Iris pigment epithelial cell (primary cell): Measurements from ENCODE around the gene C10orf90.

Experiments used
- DNase-seq: peaks from one replicate; pipeline ENCODE4 v3.0.0-alpha.2; 2011; ENCODE audit warnings: low read depth

Gene C10orf90

DNA sequence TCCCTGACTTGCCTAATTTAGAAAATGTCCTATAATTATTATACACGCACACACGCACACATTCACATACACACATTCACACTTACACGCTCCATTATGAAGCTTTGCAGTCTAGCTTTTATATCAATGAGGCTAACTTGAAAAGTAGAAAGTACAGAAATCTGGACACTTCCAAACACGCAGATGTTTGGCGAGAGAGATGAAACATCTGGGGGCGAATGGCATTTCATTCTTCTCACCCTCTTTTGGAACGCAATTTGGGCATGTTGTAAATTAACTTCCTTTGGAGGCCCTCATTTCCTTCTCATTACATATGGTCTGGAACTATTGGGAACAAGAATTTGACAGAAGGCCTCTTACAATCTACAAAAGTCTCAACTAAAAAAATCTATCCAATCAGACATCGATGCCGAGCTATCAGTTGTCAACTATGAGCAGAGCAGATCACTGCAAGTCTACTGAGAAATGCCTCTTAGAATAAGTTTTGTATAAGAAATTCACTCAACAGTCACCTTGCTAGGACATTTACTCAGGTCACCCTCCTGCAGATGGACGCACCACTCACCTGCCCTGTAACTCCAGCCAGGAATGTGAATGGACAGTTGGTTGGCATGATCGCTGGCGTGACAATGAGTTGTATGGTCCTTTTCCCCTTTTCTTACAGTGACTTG is 167.0 kb downstream of the C10orf90 start:
- no peak for DNase-seq

DNA sequence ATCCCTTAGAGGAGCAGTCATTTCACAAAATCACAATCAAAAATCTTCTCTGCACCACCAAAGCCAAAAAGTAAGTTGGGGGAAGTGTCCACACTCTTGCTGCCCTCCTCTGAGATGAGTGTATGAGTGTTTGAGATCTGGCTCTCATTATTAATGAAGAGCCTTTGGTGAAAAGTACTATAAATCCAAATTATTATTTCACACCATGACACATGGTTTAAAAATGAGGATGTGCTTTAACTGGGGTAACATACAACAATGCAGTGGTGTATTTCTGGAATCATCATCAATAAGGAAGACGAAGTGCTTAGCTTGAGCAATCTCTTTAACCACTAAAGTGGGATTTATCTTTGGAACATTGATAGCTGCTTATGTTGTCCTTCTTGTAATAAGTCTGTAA is 168.1 kb downstream of the C10orf90 start:
- peak; percentile 3 for DNase-seq

DNA sequence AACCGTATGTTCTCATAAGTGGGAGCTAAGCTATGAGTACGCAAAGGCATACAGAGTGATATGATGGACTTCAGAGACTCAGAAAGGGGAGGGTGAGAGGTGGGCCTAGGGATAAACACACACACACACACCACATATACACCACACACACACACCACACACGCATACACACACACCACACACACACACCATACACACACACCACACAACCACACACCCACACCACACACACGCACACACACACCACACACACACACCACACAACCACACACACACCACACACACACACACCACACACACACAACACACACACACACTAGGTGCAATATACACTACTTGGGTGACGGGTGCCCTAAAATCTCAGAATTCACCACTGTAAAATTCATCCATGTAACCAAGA is 168.7 kb downstream of the C10orf90 start:
- DNase-seq = no peak

DNA sequence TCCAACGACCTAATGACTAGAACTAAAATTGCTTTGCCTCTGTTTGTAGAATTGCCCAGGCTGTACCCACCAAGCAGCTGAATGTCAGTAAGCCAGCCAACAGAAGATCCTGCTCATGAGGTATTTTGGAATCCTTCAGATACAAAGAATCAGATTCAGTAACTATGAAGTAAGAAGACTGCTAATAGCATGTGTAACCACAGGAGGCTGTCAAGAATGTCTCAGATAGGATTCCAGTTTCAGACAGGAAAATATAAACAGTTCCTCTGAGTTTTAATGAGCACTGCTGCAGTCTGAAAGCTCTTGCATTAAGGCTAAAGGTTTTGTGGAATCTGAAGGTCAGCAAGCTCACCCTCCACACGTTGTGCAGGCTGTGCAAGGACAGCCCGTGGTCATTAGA is 169.6 kb downstream of the C10orf90 start:
- peak; percentile 60 for DNase-seq

DNA sequence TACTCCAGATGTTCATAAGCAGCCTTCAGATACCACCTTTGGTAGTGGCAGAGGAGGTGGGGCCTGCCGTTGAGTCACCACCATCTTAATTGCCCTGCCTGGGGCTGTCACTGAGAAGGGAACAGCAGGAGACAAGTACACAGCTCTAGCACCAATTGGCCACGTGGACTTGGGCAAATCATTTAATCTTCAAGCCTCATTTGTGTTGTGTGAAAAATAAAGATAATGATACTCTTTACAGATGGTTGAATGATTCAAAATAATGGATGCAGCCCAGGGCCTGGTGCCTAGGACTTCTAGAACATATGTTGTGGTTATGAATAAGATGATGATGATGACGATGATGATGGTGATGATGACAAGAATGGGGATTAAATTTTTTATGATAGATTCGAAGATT is 170.3 kb downstream of the C10orf90 start:
- no peak for DNase-seq

DNA sequence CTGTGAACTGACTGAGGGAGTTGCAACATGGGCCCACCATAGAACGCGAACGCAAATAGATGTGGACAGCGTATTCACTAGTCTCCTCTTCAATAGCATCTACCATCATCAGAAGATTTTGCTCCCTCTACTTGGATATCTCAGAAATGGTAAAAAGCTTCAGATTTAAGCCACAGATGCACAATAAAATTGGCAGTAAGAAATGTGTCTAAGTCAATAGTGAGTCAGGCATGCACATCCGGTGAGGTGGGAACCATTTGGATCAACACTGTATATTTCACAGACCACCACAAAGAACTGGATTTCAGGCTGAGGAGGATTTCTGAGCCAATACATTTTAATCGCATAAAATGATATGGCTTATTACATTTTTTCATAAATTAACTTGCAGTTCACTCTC is 170.7 kb downstream of the C10orf90 start:
- DNase-seq = no peak

DNA sequence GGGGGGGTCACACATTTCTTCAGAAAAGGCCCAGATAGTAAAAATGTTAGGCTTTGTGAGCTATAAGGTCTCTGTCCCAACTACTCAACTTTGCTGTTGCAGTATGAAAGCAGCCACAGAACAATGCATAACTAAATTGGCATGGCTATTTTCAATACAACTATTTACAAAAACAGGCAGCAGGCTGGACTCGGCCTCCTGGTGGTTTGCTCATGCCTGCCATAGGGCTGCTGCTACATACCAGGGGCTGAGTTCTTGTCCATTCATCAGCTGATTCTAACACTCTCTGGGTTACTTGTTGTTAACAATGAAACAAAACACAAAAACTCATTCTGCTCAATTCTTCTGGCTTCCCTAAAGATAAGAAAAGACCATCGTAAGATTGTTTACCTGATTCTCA is 172.8 kb downstream of the C10orf90 start:
- DNase-seq = no peak

DNA sequence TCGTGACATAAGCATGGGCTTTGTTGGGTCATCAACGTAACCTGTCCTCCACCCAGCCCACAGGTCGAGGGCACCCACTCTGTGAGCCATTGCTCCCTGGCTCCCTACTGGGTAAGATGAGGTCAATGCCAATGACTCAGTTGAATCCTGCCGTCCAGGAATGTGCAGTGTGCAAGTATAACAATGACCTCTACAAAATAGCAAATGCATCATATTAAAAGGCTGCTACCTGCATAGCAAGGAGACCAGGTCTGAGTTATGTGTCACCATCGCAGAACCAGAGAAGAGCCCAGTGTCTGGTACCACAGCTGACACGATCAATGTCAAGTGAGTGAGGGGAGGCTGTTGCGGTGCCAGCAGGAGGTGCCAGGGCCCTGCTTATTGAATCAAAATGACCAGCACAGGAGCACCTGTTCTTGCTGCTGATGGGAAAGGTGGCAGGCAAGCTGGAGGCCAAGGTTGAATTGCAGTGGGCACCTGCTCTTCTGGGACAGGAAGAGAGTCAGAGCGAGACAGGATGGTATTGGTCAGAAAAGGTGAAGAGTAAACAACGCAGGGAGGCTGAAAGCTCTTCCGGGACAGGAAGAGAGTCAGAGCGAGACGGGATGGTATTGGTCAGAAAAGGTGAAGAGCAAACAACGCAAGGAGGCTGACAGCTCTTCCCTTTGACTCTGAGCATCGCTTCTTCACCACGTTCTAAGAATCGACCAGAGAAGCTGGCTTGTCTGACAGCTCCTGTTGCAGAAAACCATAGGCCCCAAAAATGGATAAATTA is 173.5 kb downstream of the C10orf90 start:
- DNase-seq = peak; percentile 2

DNA sequence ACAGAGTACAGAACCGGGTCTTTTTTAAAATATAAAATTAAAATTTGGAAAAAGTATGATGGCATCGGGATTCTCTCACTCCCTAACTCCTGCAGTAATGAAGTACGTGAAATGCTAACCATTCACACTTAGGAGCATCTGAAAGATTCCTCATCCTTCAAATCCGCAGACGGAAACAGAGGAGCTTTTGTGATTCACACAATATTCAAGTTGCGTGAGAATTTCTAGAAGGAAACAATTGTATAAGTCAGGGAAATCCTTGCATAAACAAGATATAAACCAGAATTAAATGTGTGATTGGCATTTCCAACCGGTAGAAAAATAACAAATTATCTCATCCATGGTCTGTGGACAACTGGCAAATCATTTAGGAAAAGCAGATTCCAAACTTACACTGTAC is 179.0 kb downstream of the C10orf90 start:
- no peak for DNase-seq

DNA sequence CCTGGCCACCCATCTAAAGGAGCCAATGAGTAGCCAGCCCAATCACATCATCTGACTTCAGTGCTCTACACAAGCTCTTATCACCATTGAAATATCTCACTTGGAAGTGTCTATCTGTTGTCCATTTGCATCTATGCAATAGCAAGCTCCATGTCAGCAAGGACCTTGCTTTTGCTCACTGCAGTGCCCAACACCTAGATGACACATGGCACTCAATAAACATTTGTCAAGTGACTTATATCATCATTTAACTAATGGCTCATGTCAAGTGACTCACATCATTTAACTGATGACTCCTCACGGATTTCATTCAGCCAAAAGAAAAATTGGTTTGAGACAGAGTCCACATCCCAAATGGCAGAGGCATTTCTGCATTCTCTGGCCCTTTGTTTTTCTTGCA is 189.3 kb downstream of the C10orf90 start:
- no peak for DNase-seq

DNA sequence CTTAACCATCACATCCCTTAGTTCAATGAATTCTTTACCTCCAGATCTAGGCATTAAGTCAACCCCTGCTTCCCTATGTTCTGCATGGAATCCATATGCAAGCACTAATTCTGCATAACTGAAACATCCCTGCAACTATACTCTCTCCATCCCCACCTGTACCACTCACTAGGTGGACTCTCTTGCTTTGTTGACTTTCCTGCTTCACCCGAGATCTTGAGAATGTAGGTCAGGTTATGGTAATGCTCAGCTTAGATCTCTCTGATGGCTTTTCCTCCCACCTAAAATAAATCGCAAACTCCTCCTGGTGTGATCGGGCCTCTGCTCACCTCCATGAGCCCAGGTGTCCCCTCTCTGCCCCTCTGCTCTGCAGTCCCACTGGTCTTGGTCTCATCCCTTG is 189.8 kb downstream of the C10orf90 start:
- no peak for DNase-seq

DNA sequence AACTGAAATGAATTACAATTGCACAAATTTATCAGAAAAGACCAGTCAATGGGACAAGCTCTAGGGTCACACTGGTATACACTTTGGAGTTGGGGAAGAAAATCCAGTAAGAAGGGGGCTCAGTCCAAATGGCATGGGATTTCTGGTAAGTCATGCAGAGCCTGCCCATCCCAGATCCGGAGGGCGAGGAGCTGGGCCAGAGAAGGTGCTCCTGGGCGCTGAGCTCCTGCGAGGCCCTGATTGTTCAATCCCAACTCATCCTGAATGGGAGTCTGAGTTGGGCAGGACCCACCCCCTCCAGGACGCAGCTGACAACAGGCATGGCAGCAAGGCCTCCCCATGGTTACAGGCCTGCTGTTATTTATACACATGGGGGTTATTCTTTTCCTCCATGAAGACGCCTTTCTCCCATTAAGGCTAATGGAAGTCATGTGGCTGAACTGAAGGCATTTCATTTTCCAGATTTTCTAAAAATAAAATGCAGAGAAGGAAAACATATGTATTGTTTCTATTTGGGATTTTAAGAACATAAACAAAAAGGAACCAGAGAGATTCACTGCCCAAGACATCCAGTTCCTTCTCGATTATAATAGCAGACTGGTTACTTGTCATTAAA is 191.1 kb downstream of the C10orf90 start:
- DNase-seq = no peak

DNA sequence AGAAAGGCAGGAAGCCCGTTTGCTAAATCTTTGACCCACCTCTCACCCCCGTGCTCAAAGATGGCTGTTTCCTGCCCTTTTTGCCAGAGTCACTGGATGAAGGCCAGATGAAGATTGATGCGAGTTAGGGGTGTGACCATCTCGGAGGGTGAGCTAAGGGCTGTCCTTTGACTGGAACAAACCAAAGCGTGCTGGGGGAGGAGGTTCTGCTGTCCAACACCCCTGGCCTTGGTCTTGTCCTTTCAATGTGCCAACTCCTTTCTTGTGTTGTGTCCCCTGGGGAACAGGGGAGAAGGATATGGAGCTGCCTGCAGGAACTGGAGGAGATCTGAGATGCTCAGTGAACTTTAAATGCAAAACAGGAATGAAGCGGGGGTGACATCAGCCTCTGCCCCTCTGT is 191.9 kb downstream of the C10orf90 start:
- DNase-seq = no peak

DNA sequence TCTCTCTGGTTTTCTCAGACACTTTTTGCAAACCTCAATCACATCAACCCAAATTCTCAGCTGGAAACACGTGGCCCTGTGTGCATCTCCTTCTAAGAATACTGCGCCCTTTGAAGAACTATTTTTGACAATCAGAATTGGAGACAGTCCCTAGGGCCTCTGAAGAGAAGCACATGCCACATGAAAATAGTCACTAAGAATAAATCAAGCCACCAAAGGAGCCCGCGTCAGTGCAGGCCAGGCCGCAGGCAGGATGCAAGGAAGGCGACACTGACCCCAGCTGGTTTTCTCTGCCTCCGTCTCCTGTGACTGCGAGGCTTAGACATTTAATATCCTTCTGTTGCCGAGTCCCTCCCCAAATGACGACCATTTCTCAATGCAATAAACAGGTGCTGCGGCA is 194.2 kb downstream of the C10orf90 start:
- DNase-seq = no peak

DNA sequence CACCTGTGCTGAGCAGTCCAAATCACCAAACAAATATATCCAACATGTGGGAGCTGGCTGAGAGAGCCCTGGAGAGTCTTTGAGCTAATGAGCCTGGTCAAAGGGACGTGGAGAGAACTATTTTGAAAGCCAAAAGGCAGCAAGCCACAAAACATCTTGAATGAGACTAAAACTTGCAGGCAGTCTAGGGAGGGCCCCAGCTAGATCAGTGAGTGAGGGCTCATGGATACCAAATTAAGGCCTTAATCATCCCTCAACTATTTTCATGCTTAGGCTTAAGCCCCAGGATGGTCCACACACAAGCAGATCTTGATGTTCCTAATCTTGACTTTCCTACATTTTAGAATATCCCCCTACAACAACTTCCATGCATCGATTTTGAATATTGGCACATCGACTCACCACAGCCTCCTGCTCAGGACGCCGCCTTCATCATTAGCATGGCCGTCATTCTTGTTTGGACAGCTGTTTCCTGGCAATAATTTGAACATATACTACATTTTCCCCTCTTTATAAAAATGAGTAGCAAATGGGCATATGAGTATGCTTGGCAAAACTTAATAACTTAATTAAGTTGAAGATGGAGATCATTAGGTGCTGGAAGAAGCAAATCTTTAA is 195.3 kb downstream of the C10orf90 start:
- no peak for DNase-seq

DNA sequence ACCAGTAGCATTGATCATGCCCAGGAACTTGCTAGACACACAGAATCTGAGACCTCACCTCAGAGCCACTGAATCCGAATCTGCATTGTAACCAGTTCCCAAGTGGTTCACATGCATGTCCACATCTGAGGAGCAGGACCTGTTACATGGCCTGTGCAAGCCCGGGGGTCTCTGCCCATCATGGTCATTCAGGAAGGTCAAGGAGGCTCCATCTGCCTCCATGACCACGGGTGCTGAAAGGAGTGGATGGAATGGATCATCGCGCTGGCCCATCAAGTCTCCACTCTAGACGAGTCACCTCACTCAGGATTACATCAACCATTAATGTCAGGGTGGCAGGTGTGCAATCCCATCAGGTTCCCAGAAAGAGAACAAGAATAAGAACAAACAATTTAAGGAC is 196.5 kb downstream of the C10orf90 start:
- no peak for DNase-seq

DNA sequence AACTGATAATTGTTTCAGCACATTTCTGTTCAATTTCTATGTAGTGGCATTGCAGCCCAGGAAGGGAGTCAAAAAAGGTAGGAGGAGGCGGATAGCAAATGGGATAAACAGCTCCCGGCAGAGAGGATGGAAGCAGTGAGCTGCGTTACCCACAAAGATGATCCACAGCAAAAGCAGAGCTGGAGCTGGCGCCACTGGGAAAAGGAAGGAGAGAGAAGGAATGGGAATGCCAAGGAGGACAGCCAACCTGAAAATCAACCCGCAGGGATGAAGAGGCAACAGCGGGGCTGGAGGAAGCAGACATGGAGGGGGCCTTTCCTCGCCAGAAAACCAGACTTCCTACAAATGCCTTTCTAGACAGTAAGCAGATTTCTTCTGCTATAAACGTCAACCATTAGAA is 199.5 kb downstream of the C10orf90 start:
- DNase-seq = no peak

DNA sequence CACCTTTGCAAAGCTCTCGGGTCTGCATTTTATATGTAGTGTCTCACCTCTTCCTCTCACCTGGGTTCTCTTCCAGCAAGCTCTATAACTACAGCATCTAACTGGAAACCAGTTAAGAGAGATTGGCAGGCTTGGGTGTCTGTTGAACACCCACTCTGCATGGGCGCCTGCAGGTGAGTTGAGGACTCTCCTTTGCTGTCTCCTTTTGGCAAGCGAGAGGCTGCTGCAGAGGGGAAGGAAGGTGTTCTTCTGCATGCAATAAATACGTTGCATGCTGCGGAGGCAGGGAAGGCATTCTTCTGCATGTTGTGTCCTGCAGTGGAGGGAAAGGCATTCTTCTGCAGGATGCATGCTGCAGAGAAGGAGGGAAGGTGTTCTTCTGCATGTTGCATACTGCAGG is 200.8 kb downstream of the C10orf90 start:
- no peak for DNase-seq

DNA sequence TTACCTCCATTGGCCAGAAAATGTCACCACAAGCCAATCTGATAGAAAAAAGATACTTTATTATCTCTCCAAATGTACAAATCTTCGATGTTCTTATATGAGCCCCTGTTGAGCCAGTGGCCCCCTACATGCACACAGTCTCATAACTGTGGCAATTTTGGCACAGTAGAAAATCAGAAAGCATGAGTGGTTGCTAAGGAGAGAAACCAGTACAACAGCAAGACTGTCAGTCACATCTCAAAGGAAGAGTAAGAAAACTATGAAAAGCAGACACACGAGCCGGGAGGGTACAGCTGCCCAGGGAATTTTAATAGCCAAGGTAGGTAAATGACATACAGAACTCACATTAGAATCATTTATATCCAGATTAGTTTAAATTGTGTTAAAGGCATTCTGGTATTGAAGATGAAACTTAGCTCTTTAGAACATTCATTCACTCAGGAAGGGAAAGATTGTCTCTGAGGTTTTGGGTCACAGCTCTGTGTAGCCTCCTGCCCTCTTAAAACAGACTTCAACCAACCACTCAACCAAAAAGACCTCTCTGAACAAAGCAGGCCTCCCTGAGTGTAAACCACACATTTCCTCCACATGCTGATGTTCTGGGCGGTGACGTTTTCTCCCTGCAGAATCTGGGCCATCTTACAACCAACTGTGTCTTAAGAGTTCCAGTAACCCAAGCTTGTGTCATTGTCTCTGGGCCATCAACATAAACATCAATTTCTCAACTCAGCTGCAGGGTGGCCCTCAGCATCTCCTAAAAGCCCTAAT is 201.4 kb downstream of the C10orf90 start:
- DNase-seq = peak; percentile 47

DNA sequence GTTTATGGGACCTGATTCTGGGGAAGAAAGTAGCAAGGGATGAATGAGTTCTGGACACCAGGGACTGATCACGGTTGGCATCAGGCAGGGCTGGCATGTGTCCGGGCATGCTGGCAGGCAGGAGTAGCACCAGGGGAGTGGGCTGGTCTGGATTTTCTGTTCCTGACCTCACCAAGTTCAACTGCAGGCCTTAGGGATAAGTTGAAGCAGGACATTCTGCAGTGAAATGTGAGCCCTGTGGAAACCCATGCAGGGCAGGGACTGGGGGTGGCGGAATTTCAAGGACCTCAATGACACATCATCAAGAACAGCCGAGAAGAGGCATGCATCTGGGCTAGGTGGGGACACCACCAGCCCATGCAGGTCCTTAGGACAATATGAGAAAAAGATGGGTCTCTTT is 202.0 kb downstream of the C10orf90 start:
- DNase-seq = no peak

DNA sequence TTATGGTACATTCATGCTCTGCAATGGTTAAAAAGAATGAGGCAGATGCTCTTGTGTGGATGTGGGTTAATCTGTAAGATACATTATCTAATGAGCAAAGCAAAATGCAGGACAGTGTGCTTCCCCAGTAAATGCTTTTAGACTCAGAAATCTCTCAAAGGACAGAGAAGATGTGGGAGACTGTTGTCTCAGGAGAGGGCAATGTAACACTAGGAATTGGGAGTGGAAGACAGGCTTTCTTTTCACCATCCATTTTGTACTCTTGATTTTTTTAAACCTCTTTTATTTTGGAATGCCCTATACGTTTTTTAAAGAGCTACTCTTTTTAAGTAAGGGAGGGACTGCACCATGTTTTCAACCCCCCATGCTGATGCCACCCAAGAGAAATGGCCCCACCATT is 204.7 kb downstream of the C10orf90 start:
- DNase-seq = no peak

DNA sequence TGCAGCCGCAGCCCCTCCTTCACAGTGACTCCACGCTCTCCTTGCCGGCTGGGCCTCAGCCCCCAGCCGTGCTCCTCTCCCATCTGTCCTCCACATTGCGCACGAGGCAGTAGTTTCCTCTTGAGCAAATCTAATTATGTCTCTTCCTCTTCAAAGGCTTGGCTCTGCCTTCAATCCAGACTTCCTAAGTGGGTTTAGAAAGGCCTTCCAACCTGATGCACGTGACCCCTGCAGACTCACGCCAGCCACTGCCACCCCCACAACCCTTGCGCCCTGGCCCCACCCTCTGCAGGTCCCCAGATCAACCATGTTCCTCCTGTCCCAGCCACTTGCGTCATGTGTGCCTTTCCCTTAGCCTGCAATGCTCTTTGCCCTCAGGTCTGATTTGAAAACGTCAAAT is 207.2 kb downstream of the C10orf90 start:
- no peak for DNase-seq
